Astrocyte (in vitro differentiated cells and primary cell): ENCODE data around the gene SV2C.

Experiments used
- EZH2 ChIP-seq: IDR thresholded peaks from 2 replicates; pipeline ENCODE4 v1.6.1; 2012; ENCODE audit warnings: mild to moderate bottlenecking, low read length, inconsistent platforms; ENCODE audit not compliant: insufficient read depth
- TF ChIP-seq, protein P1 (sequence below): IDR thresholded peaks from 2 replicates; pipeline ENCODE4 v1.5.1; 2011; ENCODE audit warnings: low read depth, mild to moderate bottlenecking, inconsistent platforms, low read length, moderate library complexity; ENCODE audit not compliant: insufficient read depth

DNA sequence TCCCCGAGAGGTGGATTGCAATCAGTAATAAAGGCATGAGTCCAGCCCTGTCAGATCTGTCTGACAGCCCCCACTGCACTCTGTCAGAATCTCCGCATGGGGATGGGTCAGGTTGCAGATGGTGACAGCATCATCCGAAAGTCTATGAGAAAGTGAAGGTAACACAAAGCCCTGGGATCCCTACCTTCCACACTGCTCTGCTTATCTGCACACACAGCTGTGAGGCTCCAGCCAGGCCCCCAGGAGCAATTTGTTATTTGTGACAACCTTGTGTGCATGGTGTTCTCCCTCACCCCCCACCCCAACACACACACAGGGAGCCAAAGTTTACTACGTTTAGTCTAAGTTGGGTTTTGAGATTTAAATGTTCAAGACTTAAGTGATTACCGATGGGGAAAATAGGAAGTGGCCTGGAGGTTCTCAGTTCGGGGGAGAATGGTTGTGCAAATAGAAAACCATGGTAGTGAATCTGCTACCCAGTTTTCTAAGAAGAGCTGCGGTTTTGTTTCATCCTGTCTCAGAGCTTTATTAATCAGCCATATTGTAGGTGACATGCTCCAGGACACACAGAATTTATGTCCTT, 92.7 kb downstream of the SV2C start:
- TF ChIP-seq EZH2 = no peak
- TF ChIP-seq, protein P1, sequence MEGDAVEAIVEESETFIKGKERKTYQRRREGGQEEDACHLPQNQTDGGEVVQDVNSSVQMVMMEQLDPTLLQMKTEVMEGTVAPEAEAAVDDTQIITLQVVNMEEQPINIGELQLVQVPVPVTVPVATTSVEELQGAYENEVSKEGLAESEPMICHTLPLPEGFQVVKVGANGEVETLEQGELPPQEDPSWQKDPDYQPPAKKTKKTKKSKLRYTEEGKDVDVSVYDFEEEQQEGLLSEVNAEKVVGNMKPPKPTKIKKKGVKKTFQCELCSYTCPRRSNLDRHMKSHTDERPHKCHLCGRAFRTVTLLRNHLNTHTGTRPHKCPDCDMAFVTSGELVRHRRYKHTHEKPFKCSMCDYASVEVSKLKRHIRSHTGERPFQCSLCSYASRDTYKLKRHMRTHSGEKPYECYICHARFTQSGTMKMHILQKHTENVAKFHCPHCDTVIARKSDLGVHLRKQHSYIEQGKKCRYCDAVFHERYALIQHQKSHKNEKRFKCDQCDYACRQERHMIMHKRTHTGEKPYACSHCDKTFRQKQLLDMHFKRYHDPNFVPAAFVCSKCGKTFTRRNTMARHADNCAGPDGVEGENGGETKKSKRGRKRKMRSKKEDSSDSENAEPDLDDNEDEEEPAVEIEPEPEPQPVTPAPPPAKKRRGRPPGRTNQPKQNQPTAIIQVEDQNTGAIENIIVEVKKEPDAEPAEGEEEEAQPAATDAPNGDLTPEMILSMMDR = no peak
